Astrocyte (in vitro differentiated cells and primary cell): Measurements from ENCODE around the gene STK39. TPM values are rescaled to one million over a fixed set of nuclear protein-coding genes. Genes with fewer than 3 reads are reported as not detected.

Experiments
- DNase-seq: peaks from one replicate; pipeline ENCODE4 v3.0.0-alpha.2; 2010; ENCODE audit warnings: low read depth
- FAIRE-seq: peaks from 2 replicates; lab custom pipeline; 2011; peaks lifted over from hg19 to GRCh38; lab: Jason Lieb, UNC
- H2AFZ ChIP-seq: 2 replicates; pipeline ENCODE4 v1.6.0; 2012; ENCODE audit warnings: low read depth, low read length, inconsistent platforms
- H3K27ac ChIP-seq: 2 replicates; pipeline ENCODE4 v1.5.1; 2011; ENCODE audit warnings: low read depth, low read length, inconsistent platforms
- H3K27me3 ChIP-seq: 2 replicates; pipeline ENCODE4 v1.6.0; 2011; ENCODE audit warnings: low read length, inconsistent platforms; ENCODE audit not compliant: insufficient read depth
- H3K36me3 ChIP-seq: 2 replicates; pipeline ENCODE4 v1.5.1; 2011; ENCODE audit warnings: low read length, inconsistent platforms; ENCODE audit not compliant: insufficient read depth
- H3K4me1 ChIP-seq: 2 replicates; pipeline ENCODE4 v1.5.1; 2011; ENCODE audit warnings: low read length, inconsistent platforms; ENCODE audit not compliant: insufficient read depth
- H3K4me2 ChIP-seq: 2 replicates; pipeline ENCODE4 v1.6.0; 2012; ENCODE audit warnings: low read length, inconsistent platforms
- H3K4me3 ChIP-seq: 2 replicates; pipeline ENCODE4 v1.5.1; 2011; ENCODE audit warnings: low read depth, mild to moderate bottlenecking, low read length, inconsistent platforms; ENCODE audit not compliant: insufficient read depth
- H3K79me2 ChIP-seq: 2 replicates; pipeline ENCODE4 v1.6.0; 2012; ENCODE audit warnings: mild to moderate bottlenecking, low read length, inconsistent platforms; ENCODE audit not compliant: insufficient read depth
- H3K9ac ChIP-seq: 2 replicates; pipeline ENCODE4 v1.6.0; 2012; ENCODE audit warnings: mild to moderate bottlenecking, low read length, inconsistent platforms
- H3K9me3 ChIP-seq: 2 replicates; pipeline ENCODE4 v1.5.1; 2012; ENCODE audit warnings: low read depth, mild to moderate bottlenecking, low read length, inconsistent platforms; ENCODE audit not compliant: insufficient read depth
- H4K20me1 ChIP-seq: 2 replicates; pipeline ENCODE4 v1.6.0; 2012; ENCODE audit warnings: low read length, inconsistent platforms; ENCODE audit not compliant: insufficient read depth
- H3K27ac Mint-ChIP-seq: one replicate; pipeline ENCODE4 v1.8.0; 2021; ENCODE audit warnings: mild to moderate bottlenecking, mixed read lengths; ENCODE audit not compliant: unreplicated experiment
- H3K27me3 Mint-ChIP-seq: one replicate; pipeline ENCODE4 v1.8.0; 2021; ENCODE audit warnings: low read depth, mixed read lengths; ENCODE audit not compliant: unreplicated experiment
- H3K36me3 Mint-ChIP-seq: one replicate; pipeline ENCODE4 v1.8.0; 2021; ENCODE audit warnings: low read depth, mixed read lengths; ENCODE audit not compliant: unreplicated experiment
- H3K4me1 Mint-ChIP-seq: one replicate; pipeline ENCODE4 v1.8.0; 2021; ENCODE audit warnings: low read depth, mixed read lengths; ENCODE audit not compliant: unreplicated experiment
- H3K4me3 Mint-ChIP-seq: one replicate; pipeline ENCODE4 v1.8.0; 2021; ENCODE audit warnings: mild to moderate bottlenecking, moderate library complexity, mixed read lengths; ENCODE audit not compliant: unreplicated experiment
- H3K9me3 Mint-ChIP-seq: one replicate; pipeline ENCODE4 v1.8.0; 2021; ENCODE audit warnings: mild to moderate bottlenecking, mixed read lengths; ENCODE audit not compliant: unreplicated experiment
- EZH2 ChIP-seq: IDR thresholded peaks from 2 replicates; pipeline ENCODE4 v1.6.1; 2012; ENCODE audit warnings: mild to moderate bottlenecking, low read length, inconsistent platforms; ENCODE audit not compliant: insufficient read depth
- total RNA-seq: library from RNA; stranded (reverse); gene quantifications from 2 replicates; pipeline ENCODE4 v1.2.1, GENCODE V29; 2021
- TF ChIP-seq, protein P1 (sequence below): IDR thresholded peaks from 2 replicates; pipeline ENCODE4 v1.5.1; 2011; ENCODE audit warnings: low read depth, mild to moderate bottlenecking, inconsistent platforms, low read length, moderate library complexity; ENCODE audit not compliant: insufficient read depth

Gene STK39
- total RNA-seq, 1 donor from 2014 or later: 23.4 TPM

DNA sequence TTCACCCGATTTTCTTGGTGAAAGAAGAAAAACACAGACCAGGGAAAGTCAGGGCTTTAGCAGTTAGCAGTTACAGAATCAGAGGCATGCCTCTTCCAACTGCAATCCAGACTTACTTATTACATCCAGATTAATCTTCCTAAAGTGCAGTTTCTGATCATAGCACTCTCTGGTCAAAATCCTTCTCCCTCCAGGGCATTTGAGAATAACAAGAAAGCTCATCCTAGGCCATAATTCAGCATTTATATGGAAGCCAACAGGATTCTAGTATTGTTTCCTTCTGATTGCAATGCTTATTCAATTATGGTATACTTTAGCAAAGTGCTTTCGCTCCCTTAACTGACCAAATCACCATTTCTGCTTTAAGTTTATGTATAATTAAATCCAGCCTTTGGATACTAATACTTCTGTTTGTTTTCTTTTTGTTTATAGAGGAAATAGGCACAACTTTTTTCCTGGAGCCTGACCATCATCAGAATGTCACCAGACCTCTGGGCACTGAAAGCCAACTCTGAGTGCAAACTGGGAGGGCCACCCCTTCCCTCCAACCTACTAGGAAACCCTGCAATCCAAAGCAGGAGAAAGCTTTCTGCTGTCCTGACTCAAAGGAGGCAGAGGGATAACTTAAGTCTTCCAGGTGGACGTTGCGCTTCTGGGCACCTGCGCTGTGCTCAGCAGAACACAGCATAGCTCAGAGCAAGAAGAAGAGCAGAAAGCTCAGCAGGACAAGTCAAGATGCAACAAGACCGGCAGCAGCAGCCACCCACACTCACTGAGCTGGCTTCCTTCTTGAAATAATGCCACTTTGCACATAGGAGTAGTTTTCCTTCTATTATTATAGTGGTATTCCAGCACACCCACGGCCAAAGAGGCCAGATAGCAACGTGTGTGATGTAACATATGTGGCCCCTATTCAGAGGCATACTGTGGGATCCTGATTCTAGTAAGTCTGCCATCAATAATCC lies 99.3 kb downstream of the STK39 start:
- H3K36me3 ChIP-seq: peaks cover 4% of the 10 kb centered on the region
- H3K4me3 ChIP-seq: no peak overlapping the region
- H3K27me3 Mint-ChIP-seq: no peaks in the 10 kb centered on the region
- H3K27me3 ChIP-seq: no peaks in the 10 kb centered on the region
- H3K4me2 ChIP-seq: no peak overlapping the region
- DNase-seq (no peak), FAIRE-seq (no peak)
- no peak overlapping the region for H3K27ac Mint-ChIP-seq
- H3K9me3 ChIP-seq: no peaks in the 10 kb centered on the region
- peaks cover 8% of the 10 kb centered on the region for H4K20me1 ChIP-seq
- no peaks in the 10 kb centered on the region for H3K4me1 ChIP-seq
- no peaks in the 10 kb centered on the region for H3K9me3 Mint-ChIP-seq
- peaks cover 6% of the 10 kb centered on the region for H3K4me1 Mint-ChIP-seq
- H2AFZ ChIP-seq: no peak overlapping the region
- no peak for TF ChIP-seq EZH2
- TF ChIP-seq, protein P1, sequence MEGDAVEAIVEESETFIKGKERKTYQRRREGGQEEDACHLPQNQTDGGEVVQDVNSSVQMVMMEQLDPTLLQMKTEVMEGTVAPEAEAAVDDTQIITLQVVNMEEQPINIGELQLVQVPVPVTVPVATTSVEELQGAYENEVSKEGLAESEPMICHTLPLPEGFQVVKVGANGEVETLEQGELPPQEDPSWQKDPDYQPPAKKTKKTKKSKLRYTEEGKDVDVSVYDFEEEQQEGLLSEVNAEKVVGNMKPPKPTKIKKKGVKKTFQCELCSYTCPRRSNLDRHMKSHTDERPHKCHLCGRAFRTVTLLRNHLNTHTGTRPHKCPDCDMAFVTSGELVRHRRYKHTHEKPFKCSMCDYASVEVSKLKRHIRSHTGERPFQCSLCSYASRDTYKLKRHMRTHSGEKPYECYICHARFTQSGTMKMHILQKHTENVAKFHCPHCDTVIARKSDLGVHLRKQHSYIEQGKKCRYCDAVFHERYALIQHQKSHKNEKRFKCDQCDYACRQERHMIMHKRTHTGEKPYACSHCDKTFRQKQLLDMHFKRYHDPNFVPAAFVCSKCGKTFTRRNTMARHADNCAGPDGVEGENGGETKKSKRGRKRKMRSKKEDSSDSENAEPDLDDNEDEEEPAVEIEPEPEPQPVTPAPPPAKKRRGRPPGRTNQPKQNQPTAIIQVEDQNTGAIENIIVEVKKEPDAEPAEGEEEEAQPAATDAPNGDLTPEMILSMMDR: no peak
- H3K36me3 Mint-ChIP-seq: peaks cover 11% of the 10 kb centered on the region
- H3K9ac ChIP-seq: no peak overlapping the region
- H3K4me3 Mint-ChIP-seq: no peak overlapping the region
- H3K79me2 ChIP-seq: no peaks in the 10 kb centered on the region
- H3K27ac ChIP-seq: no peak overlapping the region

DNA sequence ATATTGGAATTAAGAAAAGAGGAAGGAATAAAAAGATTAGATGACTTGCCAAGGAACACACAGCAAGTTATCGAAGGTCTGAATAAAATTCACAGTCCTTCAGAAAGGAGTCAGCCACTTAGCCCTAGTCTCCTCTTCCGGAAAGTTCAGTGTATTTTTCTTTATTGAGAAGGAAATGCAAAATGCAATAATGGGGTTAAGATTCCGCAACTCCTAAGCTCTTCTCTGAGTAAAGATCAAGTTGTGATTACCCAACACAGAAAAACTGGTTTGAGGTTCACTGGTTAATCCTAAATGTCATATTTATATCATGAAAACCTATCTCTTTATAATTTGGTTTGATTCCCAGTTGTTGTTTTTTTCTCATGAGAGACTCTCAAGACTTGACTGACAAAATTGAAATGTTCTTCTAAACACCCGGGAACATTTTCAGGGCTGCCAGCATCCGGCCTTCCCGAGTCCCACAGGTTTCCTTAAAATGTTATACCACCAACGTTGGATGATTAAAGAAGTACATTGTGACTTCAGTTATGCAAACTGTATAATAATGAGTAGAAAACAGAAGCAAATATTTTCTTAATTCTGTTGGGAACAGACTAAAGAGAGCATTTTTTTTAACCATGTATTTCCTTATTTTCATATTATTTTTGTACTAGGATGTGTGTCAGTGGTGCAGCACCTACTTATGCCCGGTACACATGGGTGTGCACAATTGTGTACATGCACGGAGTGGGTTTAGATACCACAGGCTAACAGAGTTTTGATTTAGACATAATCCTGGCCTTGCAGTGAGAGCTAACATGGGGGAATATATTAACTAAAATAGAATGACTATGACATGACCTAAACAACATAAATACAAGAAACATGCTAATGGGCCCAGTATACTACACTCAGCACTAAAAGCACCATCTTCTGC lies 100.2 kb downstream of the STK39 start:
- no peaks in the 10 kb centered on the region for H3K36me3 ChIP-seq
- no peaks in the 10 kb centered on the region for H3K27me3 Mint-ChIP-seq
- H3K9me3 ChIP-seq: no peaks in the 10 kb centered on the region
- H3K27ac ChIP-seq: no peak overlapping the region
- no peak overlapping the region for H3K4me3 Mint-ChIP-seq
- no peak overlapping the region for H3K4me3 ChIP-seq
- H3K9me3 Mint-ChIP-seq: no peaks in the 10 kb centered on the region
- H3K79me2 ChIP-seq: no peaks in the 10 kb centered on the region
- no peak overlapping the region for H3K27ac Mint-ChIP-seq
- H3K4me1 ChIP-seq: no peaks in the 10 kb centered on the region
- no peak overlapping the region for H3K4me2 ChIP-seq
- DNase-seq (no peak), FAIRE-seq (no peak)
- H3K36me3 Mint-ChIP-seq: peaks cover 6% of the 10 kb centered on the region
- H3K27me3 ChIP-seq: no peaks in the 10 kb centered on the region
- no peak overlapping the region for H3K9ac ChIP-seq
- H2AFZ ChIP-seq: no peak overlapping the region
- H3K4me1 Mint-ChIP-seq: peaks cover 6% of the 10 kb centered on the region
- peaks cover 8% of the 10 kb centered on the region for H4K20me1 ChIP-seq
- TF ChIP-seq EZH2: no peak
- TF ChIP-seq, protein P1: no peak
